Stomach (tissue), 4 donors: Measurements from ENCODE around the gene LMTK2.

ENCODE experiments used
- CTCF ChIP-seq, 7 experiments: fragments of 450-650 bp in 4 of 7; fragments of 200-600 bp in 3 of 7; sonication (generic) in 3 of 7; IDR thresholded peaks; one replicate each; pipeline ENCODE4 v1.5.1; 2016 to 2019; ENCODE audit warnings: antibody characterized with exemption in 7 of 7, control low read depth in 2 of 7, mild to moderate bottlenecking in 1 of 7
- POLR2A ChIP-seq, 4 donors: fragments of 450-650 bp; IDR thresholded peaks; one replicate each; pipeline ENCODE4 v1.6.1; 2016; ENCODE audit warnings: antibody characterized with exemption in 4 of 4, control low read depth in 2 of 4, mild to moderate bottlenecking in 1 of 4, moderate library complexity in 1 of 4
- POLR2AphosphoS5 ChIP-seq, 3 donors: sonication (generic); formaldehyde crosslinking; IDR thresholded peaks; one replicate each; pipeline ENCODE4 v1.6.1; 2016; ENCODE audit warnings: antibody characterized with exemption in 3 of 3

GRCh38 chr7:98251601-98252424 lies 145.2 kb downstream of the LMTK2 start, which contains the start of gene TECPR1:
- TF ChIP-seq CTCF (IDR thresholded peaks at IDR 0.05) = no peak
- peak in 1 of 4 donors; percentile 13 for TF ChIP-seq POLR2A (IDR thresholded peaks at IDR 0.05)
- peak; percentile 46 to 89 (median 78) for TF ChIP-seq POLR2AphosphoS5 (IDR thresholded peaks at IDR 0.05)
